Panc1 (cell line): ENCODE measurements around the gene TMC4. TPM values are rescaled to one million over a fixed set of nuclear protein-coding genes. Genes with fewer than 3 reads are reported as not detected.
A peak's percentile ranks its signal among the peaks of the same experiment; 100 is the strongest.
"Not testable (repeated sequence)": the region's sequence is repeated elsewhere in the genome, so short reads cannot be mapped to it uniquely, and the experiment has no call there.

Experiments used
- ATAC-seq: fragments of 200-7000 bp; cut with Tn5 transposase; 2 replicates; pipeline ENCODE4 v1.9.1; 2020; ENCODE audit warnings: mild to moderate bottlenecking, moderate library complexity
- BruUV-seq: library from RNA; stranded (reverse); fragments of 400-500 nt; replicated peaks from 2 replicates; lab custom pipeline; 2021; lab: Mats Ljungman, UMichigan
- CTCF ChIA-PET: fragments of 300-600 bp; sonication (Branson Sonifier 250); formaldehyde crosslinking; loops from one replicate; lab custom pipeline; 2022; ENCODE audit warnings: antibody characterized with exemption; lab: Charles Lee
- POLR2A ChIA-PET: fragments of 300-600 bp; sonication (Branson Sonifier 250); formaldehyde crosslinking; loops from one replicate; lab custom pipeline; 2022; ENCODE audit warnings: antibody characterized with exemption; lab: Charles Lee
- DNase-seq: peaks from one replicate; pipeline ENCODE4 v3.0.0-alpha.2; 2010; ENCODE audit warnings: low read depth, low spot score
- H3K27ac ChIP-seq: 2 replicates; pipeline ENCODE4 v1.5.1; 2011; ENCODE audit warnings: mild to moderate bottlenecking, low read length, inconsistent platforms
- H3K27me3 ChIP-seq: fragments of 200-500 bp; sonication (Bioruptor generic); 2 replicates; pipeline ENCODE4 v1.6.0; 2014; ENCODE audit warnings: low read length, inconsistent platforms; ENCODE audit not compliant: control insufficient read depth, insufficient read depth
- H3K36me3 ChIP-seq: fragments of 200-500 bp; sonication (Bioruptor generic); 2 replicates; pipeline ENCODE4 v1.5.1; 2014; ENCODE audit warnings: inconsistent platforms, mild to moderate bottlenecking, low read length, moderate library complexity; ENCODE audit not compliant: control insufficient read depth, insufficient read depth
- H3K4me1 ChIP-seq: 2 replicates; pipeline ENCODE4 v1.5.1; 2011; ENCODE audit warnings: inconsistent platforms, mild to moderate bottlenecking, low read length, moderate library complexity; ENCODE audit not compliant: control insufficient read depth, insufficient read depth
- H3K4me3 ChIP-seq, 2 experiments: 2 replicates each; pipeline ENCODE4 v1.5.1; 2011 to 2012; ENCODE audit warnings: low read depth in 2 of 2, low read length in 2 of 2, mild to moderate bottlenecking in 2 of 2, inconsistent platforms in 1 of 2, moderate library complexity in 1 of 2
- H3K9me3 ChIP-seq: fragments of 200-500 bp; sonication (Bioruptor generic); 2 replicates; pipeline ENCODE4 v1.5.1; 2014; ENCODE audit warnings: low read depth, mild to moderate bottlenecking, inconsistent platforms, low read length, moderate library complexity; ENCODE audit not compliant: control insufficient read depth, insufficient read depth
- CTCF ChIP-seq: fragments of 450-650 bp; IDR thresholded peaks from 2 replicates; pipeline ENCODE4 v1.5.1; 2017; ENCODE audit warnings: mild to moderate bottlenecking
- POLR2AphosphoS5 ChIP-seq: IDR thresholded peaks from 2 replicates; pipeline ENCODE4 v1.6.1; 2012; ENCODE audit warnings: mild to moderate bottlenecking, low read depth, low read length, moderate library complexity
- SIN3A ChIP-seq: IDR thresholded peaks from 2 replicates; pipeline ENCODE4 v1.6.1; 2012; ENCODE audit warnings: low read depth, mild to moderate bottlenecking, low read length, moderate library complexity, borderline replicate concordance; ENCODE audit not compliant: insufficient read depth
- TCF7L2 ChIP-seq: IDR thresholded peaks from 2 replicates; pipeline ENCODE4 v1.6.1; 2011; ENCODE audit warnings: mild to moderate bottlenecking, low read depth, low read length, inconsistent platforms
- in situ Hi-C: cut with HindIII; loops from 2 replicates; pipeline ENCODE4 v1.10.0; 2016; ENCODE audit warnings: low sequenced_read_pairs, low pct_unique_long_range_greater_than_20kb
- intact Hi-C: fragments of 100-400 bp; cut with micrococcal nuclease; formaldehyde crosslinking; loops from one replicate; pipeline ENCODE4 v1.10.0; 2022; ENCODE audit not compliant: unreplicated experiment
- total RNA-seq: library from RNA; stranded (reverse); gene quantifications from one replicate; pipeline ENCODE4 v1.2.1, GENCODE V29; 2021; ENCODE audit not compliant: unreplicated experiment
- TF ChIP-seq, protein P1 (sequence below), 2 experiments: IDR thresholded peaks; 2 replicates each; pipeline ENCODE4 v1.6.1; 2011 to 2012; ENCODE audit warnings: low read depth in 2 of 2, control low read depth in 1 of 2, low read length in 1 of 2, mild to moderate bottlenecking in 1 of 2, moderate library complexity in 1 of 2; ENCODE audit not compliant: insufficient read depth in 1 of 2

TMC4 gene
- total RNA-seq, 1 experiment from 2014 or later: 5.1 TPM

DNA sequence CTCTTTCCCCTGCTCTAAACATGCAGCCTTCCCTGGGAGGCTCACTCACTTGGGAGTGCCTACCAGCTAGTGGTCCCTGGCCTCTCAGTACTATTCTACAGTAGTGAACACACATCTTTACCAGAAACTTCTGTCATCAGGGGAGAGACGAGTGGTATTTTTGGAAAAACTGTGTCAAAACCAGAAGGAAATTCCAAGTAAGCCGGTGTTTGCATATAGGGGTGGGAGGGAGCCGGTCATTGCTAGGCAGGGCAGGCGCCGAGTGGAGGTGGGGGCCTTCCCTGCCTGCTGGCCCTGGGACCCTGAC is 34.7 kb upstream of the TMC4 start:
- Histone ChIP-seq H3K9me3 (no peaks in the 10 kb centered on the region), H3K27me3 (no peaks in the 10 kb centered on the region), H3K36me3 (peaks cover 29% of the 10 kb centered on the region), H3K4me1 (peaks cover 83% of the 10 kb centered on the region), H3K4me3 (no peak overlapping the region), H3K27ac (peak overlapping the region; percentile 23; the same call in 1 of the 2 replicates)
- CTCF ChIA-PET: no interaction called here
- in situ Hi-C loops: no loop called here
- BruUV-seq: no TSS peak
- intact Hi-C loops: no loop called here
- POLR2A ChIA-PET: no interaction called here
- TF ChIP-seq POLR2AphosphoS5: no peak
- TF ChIP-seq SIN3A: no peak
- no peak for TF ChIP-seq TCF7L2
- TF ChIP-seq, protein P1, sequence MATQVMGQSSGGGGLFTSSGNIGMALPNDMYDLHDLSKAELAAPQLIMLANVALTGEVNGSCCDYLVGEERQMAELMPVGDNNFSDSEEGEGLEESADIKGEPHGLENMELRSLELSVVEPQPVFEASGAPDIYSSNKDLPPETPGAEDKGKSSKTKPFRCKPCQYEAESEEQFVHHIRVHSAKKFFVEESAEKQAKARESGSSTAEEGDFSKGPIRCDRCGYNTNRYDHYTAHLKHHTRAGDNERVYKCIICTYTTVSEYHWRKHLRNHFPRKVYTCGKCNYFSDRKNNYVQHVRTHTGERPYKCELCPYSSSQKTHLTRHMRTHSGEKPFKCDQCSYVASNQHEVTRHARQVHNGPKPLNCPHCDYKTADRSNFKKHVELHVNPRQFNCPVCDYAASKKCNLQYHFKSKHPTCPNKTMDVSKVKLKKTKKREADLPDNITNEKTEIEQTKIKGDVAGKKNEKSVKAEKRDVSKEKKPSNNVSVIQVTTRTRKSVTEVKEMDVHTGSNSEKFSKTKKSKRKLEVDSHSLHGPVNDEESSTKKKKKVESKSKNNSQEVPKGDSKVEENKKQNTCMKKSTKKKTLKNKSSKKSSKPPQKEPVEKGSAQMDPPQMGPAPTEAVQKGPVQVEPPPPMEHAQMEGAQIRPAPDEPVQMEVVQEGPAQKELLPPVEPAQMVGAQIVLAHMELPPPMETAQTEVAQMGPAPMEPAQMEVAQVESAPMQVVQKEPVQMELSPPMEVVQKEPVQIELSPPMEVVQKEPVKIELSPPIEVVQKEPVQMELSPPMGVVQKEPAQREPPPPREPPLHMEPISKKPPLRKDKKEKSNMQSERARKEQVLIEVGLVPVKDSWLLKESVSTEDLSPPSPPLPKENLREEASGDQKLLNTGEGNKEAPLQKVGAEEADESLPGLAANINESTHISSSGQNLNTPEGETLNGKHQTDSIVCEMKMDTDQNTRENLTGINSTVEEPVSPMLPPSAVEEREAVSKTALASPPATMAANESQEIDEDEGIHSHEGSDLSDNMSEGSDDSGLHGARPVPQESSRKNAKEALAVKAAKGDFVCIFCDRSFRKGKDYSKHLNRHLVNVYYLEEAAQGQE (IDR thresholded peaks at IDR 0.05; ENCODE audit: insufficient read depth in 1 of 2, low read depth in 2 of 2, low read length in 1 of 2): no peak
- TF ChIP-seq CTCF: no peak
- no peak for ATAC-seq
- no peak for DNase-seq

DNA sequence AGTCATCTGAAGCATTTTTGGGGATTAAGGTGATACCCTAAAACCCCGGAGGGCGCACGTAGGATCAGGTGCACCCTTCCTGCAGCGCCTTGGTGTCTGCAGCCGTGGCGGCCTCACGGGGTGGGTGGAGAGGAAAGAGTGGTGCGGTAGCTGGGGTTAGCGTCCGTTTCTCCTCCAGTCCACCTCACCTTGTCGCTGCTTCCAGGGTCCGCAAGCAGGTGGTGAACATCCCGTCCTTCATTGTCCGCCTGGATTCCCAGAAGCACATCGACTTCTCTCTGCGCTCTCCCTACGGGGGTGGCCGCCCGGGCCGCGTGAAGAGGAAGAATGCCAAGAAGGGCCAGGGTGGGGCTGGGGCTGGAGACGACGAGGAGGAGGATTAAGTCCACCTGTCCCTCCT is 34.2 kb upstream of the TMC4 start:
- H3K27me3 ChIP-seq, BruUV-seq, in situ Hi-C loops, CTCF ChIA-PET, H3K27ac ChIP-seq, ATAC-seq, H3K4me3 ChIP-seq, DNase-seq, intact Hi-C loops, H3K9me3 ChIP-seq, POLR2A ChIA-PET: not testable (repeated sequence)
- H3K4me1 ChIP-seq: peaks cover 87% of the 10 kb centered on the region
- H3K36me3 ChIP-seq: peaks cover 34% of the 10 kb centered on the region

GRCh38 chr19:54206831-54207177 is 33.8 kb upstream of the TMC4 start:
- intact Hi-C loops: no loop called here
- ATAC-seq (no peak), DNase-seq (no peak)
- Histone ChIP-seq H3K27me3 (no peaks in the 10 kb centered on the region), H3K9me3 (no peaks in the 10 kb centered on the region), H3K4me1 (peaks cover 89% of the 10 kb centered on the region), H3K36me3 (peaks cover 36% of the 10 kb centered on the region), H3K4me3 (no peak overlapping the region), H3K27ac (no peak overlapping the region)
- no TSS peak for BruUV-seq
- CTCF ChIA-PET: no interaction called here
- POLR2A ChIA-PET: no interaction called here
- in situ Hi-C loops: no loop called here
- 0 out of 2 replicates have a peak, but pooled peaks have one; percentile 52 for TF ChIP-seq SIN3A
- TF ChIP-seq TCF7L2: no peak
- TF ChIP-seq, protein P1 (IDR thresholded peaks at IDR 0.05; ENCODE audit: insufficient read depth in 1 of 2, low read depth in 2 of 2, low read length in 1 of 2): no peak
- 0 out of 2 replicates have a peak, but pooled peaks have one; percentile 65 for TF ChIP-seq POLR2AphosphoS5
- TF ChIP-seq CTCF: no peak
